ENCODE results near the gene ZDHHC20. TPM values are rescaled to one million over a fixed set of nuclear protein-coding genes. Genes with fewer than 3 reads are reported as not detected.

Gene ZDHHC20
- total and polyA plus RNA-seq, 10 of the 15 experiments (the other 5 are each of a cell fraction or from before 2014, with no cell fraction given) = 8.6 to 57.8 (median 41.7) TPM

- TF ChIP-seq E2F8 (IDR thresholded peaks at IDR 0.05; ENCODE audit: low read depth, partially characterized antibody) (no peak), DPF2 (IDR thresholded peaks at IDR 0.05) (no peak), RBBP5 (conservative IDR thresholded peaks at IDR 0.05) (no peak), JUNB (IDR thresholded peaks at IDR 0.05) (peak; percentile 87), ZBED1 (IDR thresholded peaks at IDR 0.05; ENCODE audit: borderline replicate concordance) (no peak), MTA3 (IDR thresholded peaks at IDR 0.05; ENCODE audit: borderline replicate concordance, low read length) (no peak), REST (IDR thresholded peaks at IDR 0.05; ENCODE audit: low read depth, low read length) (no peak), HDGF (IDR thresholded peaks at IDR 0.05) (no peak), YBX1 (IDR thresholded peaks at IDR 0.05) (no peak), USF1 (IDR thresholded peaks at IDR 0.05; ENCODE audit: borderline replicate concordance, extremely low read length, insufficient read depth, low read depth, low read length) (no peak), FOS (IDR thresholded peaks at IDR 0.05; ENCODE audit: borderline replicate concordance, extremely low read depth, insufficient read length) (no peak), USF2 (IDR thresholded peaks at IDR 0.05; ENCODE audit: borderline replicate concordance, low read depth, low read length) (no peak), NFYB (IDR thresholded peaks at IDR 0.05; ENCODE audit: insufficient read depth, low read depth, low read length) (no peak), SRF (IDR thresholded peaks at IDR 0.05; ENCODE audit: low read depth in 2 of 2, low read length in 2 of 2) (0 out of 4 replicates have a peak, but pooled peaks of 1 of the 2 experiments have one; percentile 23)
- TF ChIP-seq, protein P1, sequence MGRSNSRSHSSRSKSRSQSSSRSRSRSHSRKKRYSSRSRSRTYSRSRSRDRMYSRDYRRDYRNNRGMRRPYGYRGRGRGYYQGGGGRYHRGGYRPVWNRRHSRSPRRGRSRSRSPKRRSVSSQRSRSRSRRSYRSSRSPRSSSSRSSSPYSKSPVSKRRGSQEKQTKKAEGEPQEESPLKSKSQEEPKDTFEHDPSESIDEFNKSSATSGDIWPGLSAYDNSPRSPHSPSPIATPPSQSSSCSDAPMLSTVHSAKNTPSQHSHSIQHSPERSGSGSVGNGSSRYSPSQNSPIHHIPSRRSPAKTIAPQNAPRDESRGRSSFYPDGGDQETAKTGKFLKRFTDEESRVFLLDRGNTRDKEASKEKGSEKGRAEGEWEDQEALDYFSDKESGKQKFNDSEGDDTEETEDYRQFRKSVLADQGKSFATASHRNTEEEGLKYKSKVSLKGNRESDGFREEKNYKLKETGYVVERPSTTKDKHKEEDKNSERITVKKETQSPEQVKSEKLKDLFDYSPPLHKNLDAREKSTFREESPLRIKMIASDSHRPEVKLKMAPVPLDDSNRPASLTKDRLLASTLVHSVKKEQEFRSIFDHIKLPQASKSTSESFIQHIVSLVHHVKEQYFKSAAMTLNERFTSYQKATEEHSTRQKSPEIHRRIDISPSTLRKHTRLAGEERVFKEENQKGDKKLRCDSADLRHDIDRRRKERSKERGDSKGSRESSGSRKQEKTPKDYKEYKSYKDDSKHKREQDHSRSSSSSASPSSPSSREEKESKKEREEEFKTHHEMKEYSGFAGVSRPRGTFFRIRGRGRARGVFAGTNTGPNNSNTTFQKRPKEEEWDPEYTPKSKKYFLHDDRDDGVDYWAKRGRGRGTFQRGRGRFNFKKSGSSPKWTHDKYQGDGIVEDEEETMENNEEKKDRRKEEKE (IDR thresholded peaks at IDR 0.05) = no peak
- TF ChIP-seq, protein P2, sequence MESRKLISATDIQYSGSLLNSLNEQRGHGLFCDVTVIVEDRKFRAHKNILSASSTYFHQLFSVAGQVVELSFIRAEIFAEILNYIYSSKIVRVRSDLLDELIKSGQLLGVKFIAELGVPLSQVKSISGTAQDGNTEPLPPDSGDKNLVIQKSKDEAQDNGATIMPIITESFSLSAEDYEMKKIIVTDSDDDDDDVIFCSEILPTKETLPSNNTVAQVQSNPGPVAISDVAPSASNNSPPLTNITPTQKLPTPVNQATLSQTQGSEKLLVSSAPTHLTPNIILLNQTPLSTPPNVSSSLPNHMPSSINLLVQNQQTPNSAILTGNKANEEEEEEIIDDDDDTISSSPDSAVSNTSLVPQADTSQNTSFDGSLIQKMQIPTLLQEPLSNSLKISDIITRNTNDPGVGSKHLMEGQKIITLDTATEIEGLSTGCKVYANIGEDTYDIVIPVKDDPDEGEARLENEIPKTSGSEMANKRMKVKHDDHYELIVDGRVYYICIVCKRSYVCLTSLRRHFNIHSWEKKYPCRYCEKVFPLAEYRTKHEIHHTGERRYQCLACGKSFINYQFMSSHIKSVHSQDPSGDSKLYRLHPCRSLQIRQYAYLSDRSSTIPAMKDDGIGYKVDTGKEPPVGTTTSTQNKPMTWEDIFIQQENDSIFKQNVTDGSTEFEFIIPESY (IDR thresholded peaks at IDR 0.05) = no peak
These were observed 128.8 kb downstream of the ZDHHC20 start (continued) for GRCh38 chr13:21330126-21330861.
